ENCODE results near the gene CEPT1. TPM values are rescaled to one million over a fixed set of nuclear protein-coding genes. Genes with fewer than 3 reads are reported as not detected.
A peak's percentile ranks its signal among the peaks of the same experiment; 100 is the strongest.

Gene CEPT1
- total RNA-seq, 1 donor: 59.2 TPM

DNA sequence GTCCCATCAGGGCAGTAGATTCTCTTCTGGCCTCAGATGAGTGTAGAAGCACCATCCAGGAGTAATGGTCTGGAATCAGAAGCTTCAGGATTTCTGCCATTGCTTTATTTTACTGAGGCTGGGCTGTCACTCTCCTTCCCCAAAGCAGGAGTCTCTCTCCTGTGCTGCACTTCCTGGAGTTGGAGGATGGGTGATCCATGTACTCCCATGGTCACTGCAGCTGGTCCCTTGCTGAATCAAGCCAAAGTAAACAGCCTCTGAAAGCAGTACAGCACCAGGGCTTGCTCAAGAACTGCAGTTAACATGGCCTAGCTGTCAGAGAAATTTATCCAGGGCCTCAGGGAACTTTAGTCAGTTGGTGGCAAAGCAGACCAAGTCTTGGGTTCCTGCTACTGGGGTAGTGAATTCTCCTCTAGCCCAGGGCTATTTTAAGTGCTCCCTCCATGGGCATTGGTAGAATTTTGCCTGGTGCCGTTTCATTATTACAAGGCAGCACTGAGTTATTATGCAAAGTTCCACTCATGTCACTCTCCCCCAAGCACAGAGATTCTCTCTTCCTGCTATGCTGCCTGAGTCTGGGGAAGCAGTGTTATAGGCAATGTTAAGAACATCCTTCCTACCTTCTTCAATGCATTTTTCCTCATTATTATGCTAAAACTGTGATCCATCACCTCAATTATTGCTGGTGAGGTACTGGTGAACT, 29.7 kb upstream of the CEPT1 start:
- peak; percentile 9 for DNase-seq (ENCODE audit: low read depth)
- no peak overlapping the region for H3K4me3 ChIP-seq (ENCODE audit: low read depth, low read length)
- TF ChIP-seq, protein P1, sequence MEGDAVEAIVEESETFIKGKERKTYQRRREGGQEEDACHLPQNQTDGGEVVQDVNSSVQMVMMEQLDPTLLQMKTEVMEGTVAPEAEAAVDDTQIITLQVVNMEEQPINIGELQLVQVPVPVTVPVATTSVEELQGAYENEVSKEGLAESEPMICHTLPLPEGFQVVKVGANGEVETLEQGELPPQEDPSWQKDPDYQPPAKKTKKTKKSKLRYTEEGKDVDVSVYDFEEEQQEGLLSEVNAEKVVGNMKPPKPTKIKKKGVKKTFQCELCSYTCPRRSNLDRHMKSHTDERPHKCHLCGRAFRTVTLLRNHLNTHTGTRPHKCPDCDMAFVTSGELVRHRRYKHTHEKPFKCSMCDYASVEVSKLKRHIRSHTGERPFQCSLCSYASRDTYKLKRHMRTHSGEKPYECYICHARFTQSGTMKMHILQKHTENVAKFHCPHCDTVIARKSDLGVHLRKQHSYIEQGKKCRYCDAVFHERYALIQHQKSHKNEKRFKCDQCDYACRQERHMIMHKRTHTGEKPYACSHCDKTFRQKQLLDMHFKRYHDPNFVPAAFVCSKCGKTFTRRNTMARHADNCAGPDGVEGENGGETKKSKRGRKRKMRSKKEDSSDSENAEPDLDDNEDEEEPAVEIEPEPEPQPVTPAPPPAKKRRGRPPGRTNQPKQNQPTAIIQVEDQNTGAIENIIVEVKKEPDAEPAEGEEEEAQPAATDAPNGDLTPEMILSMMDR (IDR thresholded peaks at IDR 0.05; ENCODE audit: insufficient read depth, low read depth, low read length): no peak

GRCh38 chr1:111116496-111116895, 23.5 kb upstream of the CEPT1 start:
- no peak overlapping the region for H3K4me3 ChIP-seq (ENCODE audit: low read depth, low read length)
- DNase-seq (ENCODE audit: low read depth): no peak
- TF ChIP-seq, protein P1 (IDR thresholded peaks at IDR 0.05; ENCODE audit: insufficient read depth, low read depth, low read length): no peak

GRCh38 chr1:111126354-111126753, 13.7 kb upstream of the CEPT1 start:
- H3K4me3 ChIP-seq (ENCODE audit: low read depth, low read length): no peak overlapping the region
- TF ChIP-seq, protein P1 (IDR thresholded peaks at IDR 0.05; ENCODE audit: insufficient read depth, low read depth, low read length): no peak

DNA sequence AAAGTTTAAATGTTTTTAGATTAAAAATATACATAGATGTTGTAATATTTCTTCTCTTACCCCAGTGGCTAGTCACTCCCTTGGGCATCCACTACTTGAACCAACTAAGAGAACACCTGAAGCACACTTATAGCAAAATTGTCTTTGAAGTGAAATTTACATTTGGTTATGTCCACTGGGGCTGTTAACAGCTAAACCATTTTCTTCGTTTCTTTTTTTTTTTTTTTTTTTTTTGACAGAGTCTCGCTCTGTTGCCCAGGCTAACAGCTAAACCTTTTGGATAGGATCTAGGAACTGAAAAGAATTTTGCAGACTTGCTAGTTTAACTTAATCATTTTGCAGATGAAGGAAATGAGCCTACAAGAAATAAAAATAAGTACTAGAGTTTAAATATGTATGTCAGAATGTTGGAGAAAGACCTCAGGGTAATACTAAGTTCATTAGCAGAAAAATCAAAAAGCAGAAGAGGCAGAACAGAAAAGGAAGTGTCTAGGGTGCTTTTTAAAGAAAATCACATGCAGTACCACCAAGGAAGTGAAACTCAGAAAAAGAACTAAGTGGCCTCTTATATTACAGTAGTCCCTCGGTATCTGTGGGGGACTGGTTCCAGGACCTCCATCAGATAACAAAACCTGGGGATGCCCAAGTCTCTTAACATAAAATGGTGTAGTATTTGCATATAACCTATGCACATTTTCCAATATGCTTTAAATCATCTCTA, 11.9 kb upstream of the CEPT1 start:
- H3K4me3 ChIP-seq (ENCODE audit: low read depth, low read length): no peak overlapping the region
- TF ChIP-seq, protein P1 (IDR thresholded peaks at IDR 0.05; ENCODE audit: insufficient read depth, low read depth, low read length): no peak
- DNase-seq (ENCODE audit: low read depth): no peak

More at GRCh38 chr1:111126354-111126753, 13.7 kb upstream of the CEPT1 start:
- no peak for DNase-seq (ENCODE audit: low read depth)

DNA sequence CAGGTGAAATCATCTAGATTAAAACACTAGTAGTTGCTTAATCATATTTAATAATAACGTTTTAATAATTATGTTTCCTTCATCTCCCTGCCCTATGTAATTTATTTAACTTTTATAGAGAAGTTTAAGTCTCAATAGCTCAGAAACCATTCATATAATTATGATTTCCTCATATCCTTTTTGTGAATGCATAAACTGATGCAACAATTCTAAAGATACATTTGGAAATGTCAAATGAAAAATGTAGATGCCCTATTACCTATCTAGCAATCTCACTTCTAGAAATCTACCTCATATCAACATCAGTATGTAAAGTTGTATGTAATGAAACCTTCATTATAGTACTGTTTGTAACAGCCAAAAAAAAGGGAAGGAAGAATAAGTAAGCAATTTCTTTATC, 10.6 kb upstream of the CEPT1 start:
- TF ChIP-seq, protein P1 (IDR thresholded peaks at IDR 0.05; ENCODE audit: insufficient read depth, low read depth, low read length): no peak
- no peak for DNase-seq (ENCODE audit: low read depth)
- no peak overlapping the region for H3K4me3 ChIP-seq (ENCODE audit: low read depth, low read length)

GRCh38 chr1:111131693-111132092, 8.3 kb upstream of the CEPT1 start:
- H3K4me3 ChIP-seq (ENCODE audit: low read depth, low read length): no peak overlapping the region
- TF ChIP-seq, protein P1 (IDR thresholded peaks at IDR 0.05; ENCODE audit: insufficient read depth, low read depth, low read length): no peak
- DNase-seq (ENCODE audit: low read depth): no peak
